BJ (cell line): ENCODE measurements around the gene ZC3HAV1L. TPM values are rescaled to one million over a fixed set of nuclear protein-coding genes. Genes with fewer than 3 reads are reported as not detected.

Experiments
- CTCF ChIA-PET: fragments of 350-600 bp; formaldehyde crosslinking; extraction: SDS; loops from one replicate; lab custom pipeline; 2021; ENCODE audit warnings: antibody characterized with exemption, inconsistent platforms; lab: Yijun Ruan, JAX
- POLR2A ChIA-PET: fragments of 300-600 bp; sonication (Branson Sonifier 250); formaldehyde crosslinking; extraction: SDS; loops from one replicate; lab custom pipeline; 2021; ENCODE audit warnings: antibody characterized with exemption; lab: Charles Lee
- DNase-seq: peaks from one replicate; pipeline ENCODE4 v3.0.0-alpha.2; 2011; ENCODE audit warnings: low read depth
- H3K27me3 ChIP-seq: 2 replicates; pipeline ENCODE4 v1.6.0; 2011; ENCODE audit warnings: low read length; ENCODE audit not compliant: control insufficient read depth, insufficient read depth
- H3K36me3 ChIP-seq: 2 replicates; pipeline ENCODE4 v1.5.1; 2011; ENCODE audit warnings: low read length; ENCODE audit not compliant: control insufficient read depth, insufficient read depth
- H3K4me3 ChIP-seq: 2 replicates; pipeline ENCODE4 v1.5.1; 2011; ENCODE audit warnings: low read depth, mild to moderate bottlenecking, control low read depth, low read length
- polyA plus RNA-seq: library from polyadenylated mRNA; depleted of rRNA; stranded (reverse); fragments of >200 nt; gene quantifications from 2 replicates; pipeline ENCODE4 v1.2.3, GENCODE V29; 2011
- TF ChIP-seq, protein P1 (sequence below): IDR thresholded peaks from 2 replicates; pipeline ENCODE4 v1.5.1; 2011; ENCODE audit warnings: low read depth, mild to moderate bottlenecking, control low read depth, inconsistent platforms, low read length, moderate library complexity; ENCODE audit not compliant: insufficient read depth

ZC3HAV1L gene
- polyA plus RNA-seq, 1 experiment, result 7.6 TPM

DNA sequence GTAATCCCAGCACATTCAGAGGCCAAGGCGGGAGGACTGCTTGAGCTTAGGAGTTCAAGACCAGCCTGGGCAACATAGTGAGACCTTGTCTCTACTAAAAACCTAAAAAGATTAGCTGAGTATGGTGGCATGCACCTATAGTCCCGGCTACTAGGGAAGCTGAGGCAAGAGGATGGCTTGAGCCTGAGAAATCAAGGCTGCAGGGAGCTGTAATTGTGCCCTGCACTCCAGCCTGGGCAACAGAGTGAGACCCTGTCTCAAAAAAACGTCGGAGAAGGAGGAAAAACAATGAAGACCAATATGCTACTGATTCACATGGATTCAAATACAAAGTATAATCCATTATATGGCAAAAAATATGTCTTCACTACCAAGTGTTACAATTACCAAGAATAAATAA is 13.6 kb downstream of the ZC3HAV1L start:
- TF ChIP-seq, protein P1, sequence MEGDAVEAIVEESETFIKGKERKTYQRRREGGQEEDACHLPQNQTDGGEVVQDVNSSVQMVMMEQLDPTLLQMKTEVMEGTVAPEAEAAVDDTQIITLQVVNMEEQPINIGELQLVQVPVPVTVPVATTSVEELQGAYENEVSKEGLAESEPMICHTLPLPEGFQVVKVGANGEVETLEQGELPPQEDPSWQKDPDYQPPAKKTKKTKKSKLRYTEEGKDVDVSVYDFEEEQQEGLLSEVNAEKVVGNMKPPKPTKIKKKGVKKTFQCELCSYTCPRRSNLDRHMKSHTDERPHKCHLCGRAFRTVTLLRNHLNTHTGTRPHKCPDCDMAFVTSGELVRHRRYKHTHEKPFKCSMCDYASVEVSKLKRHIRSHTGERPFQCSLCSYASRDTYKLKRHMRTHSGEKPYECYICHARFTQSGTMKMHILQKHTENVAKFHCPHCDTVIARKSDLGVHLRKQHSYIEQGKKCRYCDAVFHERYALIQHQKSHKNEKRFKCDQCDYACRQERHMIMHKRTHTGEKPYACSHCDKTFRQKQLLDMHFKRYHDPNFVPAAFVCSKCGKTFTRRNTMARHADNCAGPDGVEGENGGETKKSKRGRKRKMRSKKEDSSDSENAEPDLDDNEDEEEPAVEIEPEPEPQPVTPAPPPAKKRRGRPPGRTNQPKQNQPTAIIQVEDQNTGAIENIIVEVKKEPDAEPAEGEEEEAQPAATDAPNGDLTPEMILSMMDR, result no peak
- DNase-seq, result no peak
- Histone ChIP-seq H3K27me3 (no peaks in the 10 kb centered on the region), H3K36me3 (peaks cover 8% of the 10 kb centered on the region), H3K4me3 (no peak overlapping the region)
- ChIA-PET POLR2A (no interaction called here), CTCF (interaction anchor here (1.1 to 1.6 kb wide), 2 partner anchors 40 to 136 kb away, joined by 3 to 4 read pairs; no protein-coding TSS in a partner anchor)

DNA sequence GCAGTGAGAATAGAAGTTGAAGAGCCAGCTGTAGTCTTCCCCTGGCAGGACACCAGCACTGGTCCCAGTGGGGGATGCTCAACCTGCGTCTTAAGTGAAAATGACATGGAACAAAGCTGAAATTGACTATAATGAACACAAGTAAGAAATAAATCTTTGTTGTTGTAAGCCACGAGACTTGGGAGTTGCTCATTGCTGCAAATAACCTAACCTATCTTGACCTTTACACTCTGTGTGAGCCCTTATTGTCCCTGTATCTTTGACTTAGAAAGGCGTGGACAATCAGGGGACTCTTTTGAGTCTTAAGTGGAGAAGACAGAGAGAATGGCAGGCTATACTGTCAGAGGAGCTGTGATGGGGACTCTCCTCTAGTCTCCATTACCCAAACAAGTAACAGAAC is 16.9 kb downstream of the ZC3HAV1L start:
- TF ChIP-seq, protein P1, result no peak
- ChIA-PET CTCF (interaction anchor here (1.0 to 3.6 kb wide), 8 partner anchors 9 to 132 kb away, joined by 3 to 12 read pairs (median 6); no protein-coding TSS in a partner anchor), POLR2A (no interaction called here)
- peaks cover 4% of the 10 kb centered on the region; the same call in 1 of the 2 replicates for H3K36me3 ChIP-seq
- no peak for DNase-seq
- no peaks in the 10 kb centered on the region for H3K27me3 ChIP-seq
- no peak overlapping the region for H3K4me3 ChIP-seq

DNA sequence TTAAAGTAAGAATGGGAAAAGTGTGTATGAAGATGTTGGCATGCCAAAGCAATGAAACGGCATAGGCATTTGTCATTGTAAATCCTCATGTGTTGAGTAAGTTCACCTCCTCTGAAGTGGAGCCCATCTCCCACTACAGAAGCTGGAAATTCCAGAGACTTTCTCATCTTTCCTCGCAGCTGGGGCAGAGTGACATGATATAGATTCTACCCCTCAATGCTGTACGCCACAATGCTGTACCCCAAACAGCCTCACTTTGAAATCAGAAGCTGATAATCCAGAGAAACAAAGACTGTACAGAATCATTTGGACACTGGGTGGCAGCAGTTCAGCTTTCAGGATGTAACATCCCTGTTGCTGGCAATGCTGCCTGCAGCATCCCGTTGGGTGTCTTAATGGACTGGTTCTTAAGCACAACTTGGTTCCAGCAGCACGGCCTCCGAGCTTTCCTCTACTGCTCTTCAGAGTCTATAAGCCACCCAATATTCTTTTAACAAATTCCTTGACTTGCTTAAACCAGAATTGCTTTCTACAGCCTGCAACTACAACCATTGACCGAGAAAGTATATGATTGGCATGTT is 18.8 kb downstream of the ZC3HAV1L start:
- H3K36me3 ChIP-seq, result no peaks in the 10 kb centered on the region
- no peaks in the 10 kb centered on the region for H3K27me3 ChIP-seq
- H3K4me3 ChIP-seq, result no peak overlapping the region
- no peak for DNase-seq
- ChIA-PET POLR2A (no interaction called here), CTCF (interaction anchor here (0.6 to 3.6 kb wide), 22 partner anchors 9 to 143 kb away, joined by 3 to 23 read pairs (median 6); partner anchors contain the start of gene ZC3HAV1L)
- TF ChIP-seq, protein P1, result peak; percentile 76

DNA sequence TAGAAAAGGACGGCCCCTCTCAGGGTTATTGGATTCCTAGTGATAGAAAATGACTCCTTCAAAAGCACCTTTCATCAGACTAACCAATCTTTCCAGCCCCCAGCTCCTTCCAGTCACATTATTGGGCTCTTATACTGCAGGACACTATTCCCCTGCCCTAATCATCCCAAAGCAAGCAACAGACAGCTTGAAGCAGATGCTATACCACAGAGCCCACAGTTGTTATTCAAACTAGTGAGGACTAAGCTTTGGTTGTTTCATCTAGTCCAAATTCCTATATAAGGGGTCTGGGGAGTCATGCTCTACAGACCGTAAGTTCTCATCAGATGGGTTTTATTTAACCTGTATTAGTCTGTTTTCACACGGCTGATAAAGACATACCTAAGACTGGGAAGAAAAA is 24.5 kb downstream of the ZC3HAV1L start:
- ChIA-PET CTCF (interaction anchor here (1.5 to 1.6 kb wide), 2 partner anchors 15 to 125 kb away, joined by 4 to 5 read pairs; no protein-coding TSS in a partner anchor), POLR2A (no interaction called here)
- H3K4me3 ChIP-seq, result no peak overlapping the region
- no peaks in the 10 kb centered on the region for H3K36me3 ChIP-seq
- TF ChIP-seq, protein P1, result no peak
- H3K27me3 ChIP-seq, result no peaks in the 10 kb centered on the region
- no peak for DNase-seq

DNA sequence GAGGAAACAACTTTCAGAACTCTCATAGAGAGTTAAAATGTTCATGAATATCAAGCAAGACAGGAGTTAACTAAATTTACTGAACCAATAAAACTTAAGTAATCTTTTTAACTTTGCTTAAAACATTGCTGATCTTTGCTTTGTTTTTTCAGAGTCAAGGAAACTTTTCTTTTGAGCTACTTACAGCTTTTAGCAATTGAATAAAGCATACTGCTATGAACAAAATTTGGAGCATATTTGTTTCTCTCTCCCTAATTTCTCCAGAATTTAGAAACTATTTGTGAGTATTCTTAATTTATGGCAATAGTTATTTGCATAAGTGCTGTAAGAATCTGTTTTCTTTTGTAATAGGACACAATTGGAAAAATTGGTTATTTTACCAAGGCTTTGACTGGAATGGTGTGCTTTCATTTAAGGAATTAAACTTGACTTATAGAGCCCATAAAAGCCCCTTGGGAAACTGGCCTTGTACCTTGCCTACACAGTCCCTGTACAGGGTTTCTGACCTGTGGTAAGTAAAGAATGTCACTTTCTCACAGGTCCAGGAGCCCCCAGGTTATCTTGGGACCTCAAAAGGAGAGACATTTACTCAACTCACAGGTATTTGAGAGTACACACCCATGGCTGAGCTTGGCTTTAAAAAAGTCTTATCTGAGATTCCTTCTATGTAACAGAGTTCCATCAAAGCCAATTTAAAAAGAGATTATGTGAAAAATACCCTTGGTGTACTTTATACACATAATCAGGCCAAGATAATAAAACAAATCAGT is 31.3 kb downstream of the ZC3HAV1L start:
- ChIA-PET POLR2A (no interaction called here), CTCF (interaction anchor here (0.9 to 2.0 kb wide), 3 partner anchors 13 to 15 kb away, joined by 3 to 4 read pairs (median 4); no protein-coding TSS in a partner anchor)
- TF ChIP-seq, protein P1, result no peak
- Histone ChIP-seq H3K4me3 (no peak overlapping the region), H3K36me3 (no peaks in the 10 kb centered on the region), H3K27me3 (no peaks in the 10 kb centered on the region; the same call in 1 of the 2 replicates)
- no peak for DNase-seq
